ENCODE data around the gene SLC26A8.

- no peak for TF ChIP-seq CTCF (IDR thresholded peaks at IDR 0.05)
- no peak for TF ChIP-seq POLR2A (IDR thresholded peaks at IDR 0.05)
Measured at GRCh38 chr6:35905141-35905785, 119.2 kb downstream of the SLC26A8 start.
